Tibial nerve (tissue), 3 donors: Measurements from ENCODE around the gene AIM2.

Experiments
- POLR2A ChIP-seq, 2 donors: fragments of 450-650 bp; IDR thresholded peaks; one replicate each; pipeline ENCODE4 v1.6.1; 2017; ENCODE audit warnings: antibody characterized with exemption in 2 of 2, mild to moderate bottlenecking in 2 of 2, moderate library complexity in 2 of 2
- TF ChIP-seq, protein P1 (sequence below), 5 experiments: fragments of 200-600 bp in 3 of 5; fragments of 450-650 bp in 2 of 5; sonication (generic) in 3 of 5; IDR thresholded peaks; one replicate each; pipeline ENCODE4 v1.5.1; 2016 to 2019; ENCODE audit warnings: antibody characterized with exemption in 5 of 5, mild to moderate bottlenecking in 3 of 5, moderate library complexity in 2 of 5

DNA sequence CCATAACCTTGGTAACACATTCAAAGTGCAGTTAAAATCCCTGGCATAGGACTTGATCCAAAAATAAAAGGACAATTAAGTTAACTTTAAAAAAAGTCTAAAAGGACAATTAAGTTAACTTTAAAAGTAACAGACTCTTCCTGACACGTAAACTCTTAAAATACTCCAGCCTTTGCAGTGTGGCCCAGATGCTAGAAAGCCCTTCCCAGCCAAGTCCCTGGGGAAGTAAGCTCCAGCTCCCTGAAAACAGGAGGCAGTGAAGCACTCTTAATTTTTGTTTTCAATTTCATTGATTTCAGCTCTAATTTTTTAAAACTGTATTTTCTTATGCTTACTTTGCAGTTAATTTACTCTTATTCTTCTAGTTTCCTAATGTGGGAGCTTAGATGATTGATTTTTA, 5.1 kb upstream of the AIM2 start:
- TF ChIP-seq POLR2A (IDR thresholded peaks at IDR 0.05) = no peak
- TF ChIP-seq, protein P1, sequence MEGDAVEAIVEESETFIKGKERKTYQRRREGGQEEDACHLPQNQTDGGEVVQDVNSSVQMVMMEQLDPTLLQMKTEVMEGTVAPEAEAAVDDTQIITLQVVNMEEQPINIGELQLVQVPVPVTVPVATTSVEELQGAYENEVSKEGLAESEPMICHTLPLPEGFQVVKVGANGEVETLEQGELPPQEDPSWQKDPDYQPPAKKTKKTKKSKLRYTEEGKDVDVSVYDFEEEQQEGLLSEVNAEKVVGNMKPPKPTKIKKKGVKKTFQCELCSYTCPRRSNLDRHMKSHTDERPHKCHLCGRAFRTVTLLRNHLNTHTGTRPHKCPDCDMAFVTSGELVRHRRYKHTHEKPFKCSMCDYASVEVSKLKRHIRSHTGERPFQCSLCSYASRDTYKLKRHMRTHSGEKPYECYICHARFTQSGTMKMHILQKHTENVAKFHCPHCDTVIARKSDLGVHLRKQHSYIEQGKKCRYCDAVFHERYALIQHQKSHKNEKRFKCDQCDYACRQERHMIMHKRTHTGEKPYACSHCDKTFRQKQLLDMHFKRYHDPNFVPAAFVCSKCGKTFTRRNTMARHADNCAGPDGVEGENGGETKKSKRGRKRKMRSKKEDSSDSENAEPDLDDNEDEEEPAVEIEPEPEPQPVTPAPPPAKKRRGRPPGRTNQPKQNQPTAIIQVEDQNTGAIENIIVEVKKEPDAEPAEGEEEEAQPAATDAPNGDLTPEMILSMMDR (IDR thresholded peaks at IDR 0.05) = no peak
